ENCODE results near the gene CHST12. TPM values are rescaled to one million over a fixed set of nuclear protein-coding genes. Genes with fewer than 3 reads are reported as not detected.

CHST12 gene
- total RNA-seq, 1 donor from 2014 or later: 15.0 TPM

Other genes with a start within 250 kb of the CHST12 start
- gene MAD1L1, start 170.7 kb upstream of the CHST12 start, total RNA-seq: 49.7 and 53.8 TPM in 2 replicates
- gene MRM2, start 161.4 kb upstream of the CHST12 start, total RNA-seq: 45.1 and 48.5 TPM in 2 replicates
- 54.9 and 60.2 TPM in 2 replicates for gene NUDT1, start 161.4 kb upstream of the CHST12 start, total RNA-seq
- gene SNX8, start 89.2 kb upstream of the CHST12 start, total RNA-seq: 30.4 and 31.8 TPM in 2 replicates
- 218 and 224 TPM in 2 replicates for gene EIF3B, start 48.8 kb upstream of the CHST12 start, total RNA-seq
- gene GRIFIN, start 72.8 kb downstream of the CHST12 start, total RNA-seq: not detected in 2 replicates
- 39.0 and 44.9 TPM in 2 replicates for gene LFNG, start 116.2 kb downstream of the CHST12 start, total RNA-seq
- 47.3 and 52.7 TPM in 2 replicates for gene BRAT1, start 151.9 kb downstream of the CHST12 start, total RNA-seq
- 18.4 and 22.4 TPM in 2 replicates for gene IQCE, start 155.4 kb downstream of the CHST12 start, total RNA-seq
- gene TTYH3, start 228.4 kb downstream of the CHST12 start, total RNA-seq: 225 and 237 TPM in 2 replicates